GM19452 (cell line): ENCODE data around the gene SCN1B.

Experiments used
- ATAC-seq: cut with Tn5 transposase; IDR thresholded peaks from one replicate; pipeline ENCODE4 v1.9.1; 2021; ENCODE audit not compliant: unreplicated experiment

SCN1B gene

DNA sequence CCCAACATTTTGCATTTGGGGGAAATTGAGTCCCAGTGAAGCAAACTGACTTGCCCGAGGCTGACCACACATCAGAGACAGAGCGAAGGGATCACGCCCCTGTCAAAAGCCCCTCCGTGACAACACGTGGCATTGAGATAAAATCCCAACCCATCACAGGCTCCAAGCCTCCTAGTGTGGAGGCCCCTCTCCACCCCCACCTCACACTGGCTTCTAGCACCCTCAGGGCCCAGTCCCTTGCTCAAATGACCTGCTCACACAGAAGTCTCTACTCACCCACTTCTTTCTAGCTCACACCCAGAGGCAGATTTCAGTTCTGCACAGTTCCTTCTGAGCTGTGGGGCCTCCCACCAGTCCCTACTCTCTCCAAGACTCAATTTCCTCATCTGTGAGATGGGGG, 21.5 kb downstream of the SCN1B start:
- ATAC-seq = no peak

- ATAC-seq = no peak
These were observed 22.4 kb downstream of the SCN1B start for GRCh38 chr19:35052599-35053190.

- no peak for ATAC-seq
These were observed 23.5 kb downstream of the SCN1B start for GRCh38 chr19:35053667-35054293.

DNA sequence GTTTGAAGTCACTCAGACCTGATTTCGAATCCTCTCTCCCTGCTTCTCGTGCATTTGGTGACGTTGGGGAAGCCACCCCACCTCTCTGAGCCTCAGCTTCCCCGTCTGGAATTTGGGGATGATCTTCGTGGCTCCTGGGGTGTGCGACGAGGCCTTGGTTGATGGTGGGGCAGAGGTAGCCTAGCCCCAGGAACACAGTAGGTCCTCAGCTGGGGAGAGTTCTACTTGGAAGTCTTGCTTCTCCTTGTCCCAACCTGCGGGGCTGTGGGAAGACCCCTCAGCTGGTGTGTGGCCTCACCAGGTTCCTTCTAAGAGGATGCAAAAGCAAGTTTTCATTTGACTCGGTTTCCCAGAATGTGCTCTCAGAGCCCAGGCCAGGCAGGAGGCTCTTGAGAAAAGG, 24.4 kb downstream of the SCN1B start:
- no peak for ATAC-seq

GRCh38 chr19:35055715-35056179, 25.5 kb downstream of the SCN1B start:
- no peak for ATAC-seq

DNA sequence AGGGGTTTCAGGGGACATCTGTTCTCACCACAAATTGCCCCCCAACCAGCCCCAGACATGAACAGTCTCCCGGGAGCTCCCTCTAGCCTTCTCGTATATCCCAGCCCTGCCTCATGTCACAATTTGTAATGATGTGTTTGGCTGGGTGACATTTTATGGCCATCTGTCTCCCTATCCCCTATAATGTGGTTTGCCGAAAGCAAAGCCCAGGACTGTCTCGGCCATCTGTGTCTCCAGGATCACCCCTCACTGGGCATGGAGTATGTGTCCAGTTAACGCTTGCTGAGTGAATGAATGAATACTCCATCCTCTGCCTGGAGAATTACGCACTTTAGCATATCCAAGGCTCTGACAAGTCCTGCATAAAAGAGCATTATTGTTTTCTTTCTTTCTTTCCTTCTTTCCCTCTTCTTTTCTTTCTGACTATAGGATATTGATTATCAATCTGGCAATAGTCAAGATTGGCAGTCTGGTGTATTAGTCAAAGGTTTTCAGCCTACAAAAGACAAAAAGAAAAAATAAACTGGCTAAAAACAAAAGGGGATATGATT, 26.3 kb downstream of the SCN1B start:
- ATAC-seq = no peak

GRCh38 chr19:35058370-35058769, 28.1 kb downstream of the SCN1B start:
- no peak for ATAC-seq

GRCh38 chr19:35059006-35059798, 28.9 kb downstream of the SCN1B start:
- no peak for ATAC-seq

GRCh38 chr19:35059799-35060091, 29.5 kb downstream of the SCN1B start:
- ATAC-seq = no peak

GRCh38 chr19:35060160-35060855, 30.0 kb downstream of the SCN1B start:
- ATAC-seq = no peak

- ATAC-seq = no peak
These were observed 31.5 kb downstream of the SCN1B start for GRCh38 chr19:35061583-35062373.

GRCh38 chr19:35062942-35063341, 32.7 kb downstream of the SCN1B start:
- ATAC-seq = no peak

- no peak for ATAC-seq
These were observed 33.9 kb downstream of the SCN1B start for GRCh38 chr19:35063940-35064818.

GRCh38 chr19:35065574-35065973, 35.3 kb downstream of the SCN1B start:
- ATAC-seq = no peak

DNA sequence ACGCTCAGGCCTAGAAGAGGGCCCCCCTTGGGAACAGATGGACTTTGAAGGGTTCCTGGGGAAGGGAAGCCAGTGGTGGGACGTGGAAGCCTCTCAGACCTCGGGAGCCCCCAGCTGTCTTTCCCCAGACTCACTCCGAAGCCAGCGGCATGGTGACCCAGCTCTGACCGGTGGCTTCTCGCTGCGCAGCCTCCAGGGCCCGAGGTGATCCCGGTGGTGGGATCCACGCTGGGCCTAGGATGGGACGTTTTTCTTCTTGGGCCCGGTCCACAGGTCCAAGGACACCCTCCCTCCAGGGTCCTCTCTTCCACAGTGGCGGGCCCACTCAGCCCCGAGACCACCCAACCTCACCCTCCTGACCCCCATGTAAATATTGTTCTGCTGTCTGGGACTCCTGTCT, 35.9 kb downstream of the SCN1B start:
- ATAC-seq = no peak

DNA sequence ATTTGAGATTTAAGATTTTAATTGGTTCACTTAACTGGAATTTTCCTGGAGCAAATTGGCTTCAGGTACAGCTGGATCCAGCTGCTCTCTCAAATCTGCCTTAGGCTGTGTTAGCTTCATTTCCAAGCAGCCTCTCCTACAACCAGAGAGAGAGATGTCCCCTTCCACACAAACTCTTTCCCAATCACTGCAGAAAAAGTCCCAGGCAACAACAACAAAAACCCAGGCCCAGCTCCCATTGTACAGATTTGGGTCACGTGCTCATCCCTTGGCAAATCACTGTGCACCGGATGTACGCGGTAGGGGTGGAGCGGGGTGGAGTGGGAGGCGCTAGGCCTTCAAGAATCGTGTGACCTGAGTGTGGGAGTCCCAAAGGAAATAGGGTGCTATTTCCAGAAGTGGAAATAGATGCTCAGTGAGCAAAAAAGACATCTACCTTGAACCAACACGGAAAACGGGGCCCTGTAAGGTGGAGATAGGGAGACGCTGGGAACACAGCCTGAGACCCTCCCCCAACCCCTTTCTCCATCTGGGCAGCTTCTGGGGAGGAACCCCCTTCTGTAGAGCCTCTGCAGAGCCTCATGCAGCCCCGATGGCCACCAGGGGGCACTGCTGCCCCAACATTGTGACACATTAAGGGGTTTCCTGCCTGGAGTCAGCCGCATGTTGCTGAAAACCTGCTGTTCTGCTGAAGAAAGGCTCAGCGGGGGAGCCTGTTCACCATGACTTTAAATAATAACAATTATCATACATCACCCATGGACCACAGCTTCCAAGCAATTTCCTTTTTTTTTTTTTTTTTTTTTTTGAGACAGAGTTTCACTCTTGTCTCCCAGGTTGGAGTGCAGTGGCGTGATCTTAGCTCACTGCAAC, 36.7 kb downstream of the SCN1B start:
- ATAC-seq = peak; percentile 83

- no peak for ATAC-seq
These were observed 38.8 kb downstream of the SCN1B start for GRCh38 chr19:35068941-35069634.

DNA sequence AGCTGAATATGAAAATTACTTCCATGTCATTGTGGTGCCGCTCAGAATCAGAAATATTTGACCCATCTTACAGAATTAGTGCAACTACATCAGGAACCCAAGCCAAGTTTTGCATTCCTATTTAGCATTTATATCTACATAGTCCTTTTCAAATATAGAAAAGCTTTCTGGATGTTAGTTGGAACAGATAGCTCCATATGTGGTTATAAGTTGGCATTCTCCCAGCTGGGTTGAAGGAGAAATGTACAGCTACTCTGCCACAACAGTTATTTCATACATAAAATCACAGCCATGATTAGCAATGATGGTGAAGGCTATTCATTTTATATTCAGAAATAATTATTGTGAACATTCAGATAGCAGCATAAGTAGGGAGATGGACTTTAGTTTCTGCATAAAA, 39.4 kb downstream of the SCN1B start:
- no peak for ATAC-seq
